ENCODE measurements around the gene SLC22A2. TPM values are rescaled to one million over a fixed set of nuclear protein-coding genes. Genes with fewer than 3 reads are reported as not detected.

The SLC22A2 gene
- total and polyA plus RNA-seq, 2 of the 13 experiments (the other 11 are each of a cell fraction or from before 2014, with no cell fraction given), result not detected

DNA sequence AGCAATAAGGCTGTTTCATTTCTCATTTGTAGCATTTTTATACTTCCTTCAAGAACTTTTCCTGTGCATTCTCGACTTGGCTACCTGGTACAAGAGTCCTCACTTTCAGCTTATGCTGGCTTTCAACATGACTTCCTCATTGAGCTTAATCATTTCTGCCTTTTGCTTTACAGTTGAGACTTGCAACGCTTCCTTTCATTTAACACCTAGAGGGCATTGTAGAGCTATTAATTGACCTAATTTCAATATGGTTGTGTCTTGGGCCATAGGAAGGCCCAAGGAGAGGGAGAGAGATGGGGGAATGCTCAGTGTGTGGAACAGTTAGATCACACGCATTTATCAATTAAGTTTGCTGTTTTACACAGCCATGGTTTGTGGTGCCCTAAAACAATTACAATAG, 37.2 kb downstream of the SLC22A2 start (continued):
- no peak for TF ChIP-seq STAT5B (CRISPR knock-in tag; IDR thresholded peaks at IDR 0.05)
- TF ChIP-seq AGO1 (IDR thresholded peaks at IDR 0.05; ENCODE audit: low read depth, low read length, poor library complexity, severe bottlenecking), result no peak
- peak; percentile 55 for TF ChIP-seq STAG1 (CRISPR knock-in tag; IDR thresholded peaks at IDR 0.05)

DNA sequence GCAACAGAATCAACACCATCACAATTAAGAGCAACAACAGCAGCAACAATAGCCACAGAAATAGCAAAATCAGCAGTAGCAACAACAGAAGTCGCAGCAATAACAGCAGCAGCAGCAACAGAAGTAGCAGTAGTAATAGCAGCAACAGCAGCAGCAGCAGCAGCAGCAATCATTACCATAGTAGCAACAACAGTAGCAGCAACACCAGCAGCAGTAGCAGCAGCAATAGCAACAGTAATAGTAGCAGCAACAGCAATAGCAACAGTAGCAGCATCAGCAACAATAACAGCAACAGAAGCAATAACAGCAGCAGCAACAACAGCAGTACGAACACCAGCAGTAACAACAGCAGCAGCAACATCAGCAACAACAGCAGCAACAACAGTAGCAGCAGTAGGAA, 39.8 kb downstream of the SLC22A2 start:
- ChIA-PET CTCF (ENCODE audit: low intra/inter-chr PET ratio, low total read pairs) (no interaction called here), POLR2A (no interaction called here)
- peak; percentile 39 for FAIRE-seq
- Histone ChIP-seq H3K27me3 (ENCODE audit: control insufficient read depth in 1 of 2, insufficient read depth in 2 of 2, low read length in 2 of 2) (no peaks in the 10 kb centered on the region), H2AFZ (ENCODE audit: low read length) (no peak overlapping the region), H3K9ac (ENCODE audit: insufficient read depth, low read depth, low read length) (no peak overlapping the region), H3K4me2 (ENCODE audit: low read depth, low read length) (no peak overlapping the region), H3K4me1 (ENCODE audit: insufficient read depth, low read length) (no peaks in the 10 kb centered on the region), H3K27ac (ENCODE audit: extremely low read length, insufficient read depth, low read length) (no peak overlapping the region), H3K36me3 (replicated peaks in 1 of 2; ENCODE audit: control insufficient read depth in 1 of 2, insufficient read depth in 2 of 2, low read length in 2 of 2) (no peaks in the 10 kb centered on the region), H4K20me1 (ENCODE audit: insufficient read depth, low read length) (no peaks in the 10 kb centered on the region), H3K4me3 (replicated peaks in 1 of 3; ENCODE audit: insufficient read depth in 1 of 3, low read depth in 2 of 3, low read length in 3 of 3) (no peak overlapping the region), H3K9me3 (ENCODE audit: low read length) (no peaks in the 10 kb centered on the region), H3K79me2 (ENCODE audit: insufficient read depth, low read length) (no peaks in the 10 kb centered on the region)
- BruUV-seq (replicated peaks), result no TSS peak
- ATAC-seq, result no peak
- 4% methylated on average over 2 of the region's 2 CpGs for WGBS (ENCODE audit: low lambda C conversion rate)
- intact Hi-C loops (cut with micrococcal nuclease; ENCODE audit: unreplicated experiment), result no loop called here
- TF ChIP-seq HDAC2 (CRISPR knock-in tag; IDR thresholded peaks at IDR 0.05), result no peak
- TF ChIP-seq NFIB (CRISPR knock-in tag; IDR thresholded peaks at IDR 0.05; ENCODE audit: borderline replicate concordance), result peak; percentile 63; the same call in 1 of the 2 replicates
- no peak for TF ChIP-seq PHF20 (CRISPR knock-in tag; IDR thresholded peaks at IDR 0.05)
- TF ChIP-seq, protein P1, sequence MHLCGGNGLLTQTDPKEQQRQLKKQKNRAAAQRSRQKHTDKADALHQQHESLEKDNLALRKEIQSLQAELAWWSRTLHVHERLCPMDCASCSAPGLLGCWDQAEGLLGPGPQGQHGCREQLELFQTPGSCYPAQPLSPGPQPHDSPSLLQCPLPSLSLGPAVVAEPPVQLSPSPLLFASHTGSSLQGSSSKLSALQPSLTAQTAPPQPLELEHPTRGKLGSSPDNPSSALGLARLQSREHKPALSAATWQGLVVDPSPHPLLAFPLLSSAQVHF (CRISPR knock-in tag; IDR thresholded peaks at IDR 0.05), result no peak
- TF ChIP-seq HMGA1 (CRISPR knock-in tag; conservative IDR thresholded peaks at IDR 0.05), result no peak
- TF ChIP-seq ZNF256 (CRISPR knock-in tag; conservative IDR thresholded peaks at IDR 0.05), result no peak
- TF ChIP-seq KMT2B (CRISPR knock-in tag; IDR thresholded peaks at IDR 0.05), result no peak
- DNase-seq (ENCODE audit: low spot score), result no peak
- in situ Hi-C loops (cut with HindIII; ENCODE audit: extremely low pct_ligation_motif_present, low pct_unique_long_range_greater_than_20kb), result no loop called here

All from HepG2 (cell line).